ENCODE results near the gene KRTAP5-2. TPM values are rescaled to one million over a fixed set of nuclear protein-coding genes. Genes with fewer than 3 reads are reported as not detected.
A peak's percentile ranks its signal among the peaks of the same experiment; 100 is the strongest.

Gene KRTAP5-2
- total RNA-seq, 4 donors from 2014 or later = 0.55 to 15.1 TPM; not detected in 2

GRCh38 chr11:1573077-1573902, 24.8 kb downstream of the KRTAP5-2 start:
- TF ChIP-seq POLR2A (IDR thresholded peaks at IDR 0.05) (no peak), CTCF (IDR thresholded peaks at IDR 0.05) (no peak)
- WGBS, 2 donors = 1 to 2% methylated on average over 30 to 36 of the region's 37 CpGs
- no peak overlapping the region for H3K4me3 ChIP-seq (ENCODE audit: low read depth, poor library complexity, severe bottlenecking)
- intact Hi-C loops (cut with DNase I; ENCODE audit: low total_unique reads) = no loop called here
- DNase-seq (ENCODE audit: low spot score in 2 of 2) = no peak

GRCh38 chr11:1572197-1573076, 25.7 kb downstream of the KRTAP5-2 start, which contains the start of gene DUSP8:
DUSP8 (minus strand) TSS chr11:1572271; CDS start chr11:1565826, 6,445 bp downstream.
- WGBS, 2 donors = 0 to 2% methylated on average over 9 to 52 of the region's 124 CpGs
- H3K4me3 ChIP-seq (ENCODE audit: low read depth, poor library complexity, severe bottlenecking) = peak within 1 kb of the TSS; percentile 33
- no peak for TF ChIP-seq POLR2A (IDR thresholded peaks at IDR 0.05)
- no peak for TF ChIP-seq CTCF (IDR thresholded peaks at IDR 0.05)
- intact Hi-C loops (cut with DNase I; ENCODE audit: low total_unique reads) = no loop called here
- DNase-seq (ENCODE audit: low spot score in 2 of 2) = peak; percentile 76 to 98

GRCh38 chr11:1571760-1572196, 26.3 kb downstream of the KRTAP5-2 start:
- no peak for DNase-seq (ENCODE audit: low spot score in 2 of 2)
- 2% methylated on average over 22 of the region's 91 CpGs; no CpG with 5 or more reads in 1 of the 2 donors for WGBS, 2 donors
- intact Hi-C loops (cut with DNase I; ENCODE audit: low total_unique reads) = no loop called here
- H3K4me3 ChIP-seq (ENCODE audit: low read depth, poor library complexity, severe bottlenecking) = no peak overlapping the region
- TF ChIP-seq CTCF (IDR thresholded peaks at IDR 0.05) = no peak
- TF ChIP-seq POLR2A (IDR thresholded peaks at IDR 0.05) = no peak

GRCh38 chr11:1570896-1571759, 27.0 kb downstream of the KRTAP5-2 start:
- no peak for DNase-seq (ENCODE audit: low spot score in 2 of 2)
- H3K4me3 ChIP-seq (ENCODE audit: low read depth, poor library complexity, severe bottlenecking) = no peak overlapping the region
- intact Hi-C loops (cut with DNase I; ENCODE audit: low total_unique reads) = no loop called here
- 18 to 38% methylated on average over 6 to 35 of the region's 58 CpGs for WGBS, 2 donors
- no peak for TF ChIP-seq CTCF (IDR thresholded peaks at IDR 0.05)
- TF ChIP-seq POLR2A (IDR thresholded peaks at IDR 0.05) = no peak

- intact Hi-C loops (cut with DNase I; ENCODE audit: low total_unique reads) = no loop called here
- 82 to 88% methylated on average over 7 to 8 of the region's 8 CpGs for WGBS, 2 donors
Observed at GRCh38 chr11:1570531-1570895, 27.6 kb downstream of the KRTAP5-2 start.

More at GRCh38 chr11:1570531-1570895, 27.6 kb downstream of the KRTAP5-2 start:
- H3K4me3 ChIP-seq (ENCODE audit: low read depth, poor library complexity, severe bottlenecking) = no peak overlapping the region
- DNase-seq (ENCODE audit: low spot score in 2 of 2) = no peak
- TF ChIP-seq POLR2A (IDR thresholded peaks at IDR 0.05) (no peak), CTCF (IDR thresholded peaks at IDR 0.05) (no peak)

All from lower leg skin (tissue), 4 donors.